AG04450 (cell line): ENCODE data around the gene CDH4. TPM values are rescaled to one million over a fixed set of nuclear protein-coding genes. Genes with fewer than 3 reads are reported as not detected.

ENCODE experiments used
- CTCF ChIA-PET: fragments of 300-600, 350-600 bp; formaldehyde crosslinking; extraction: SDS; loops from one replicate; lab custom pipeline; 2022; ENCODE audit warnings: antibody characterized with exemption, inconsistent platforms; lab: Charles Lee
- POLR2A ChIA-PET: fragments of 350-600 bp; formaldehyde crosslinking; extraction: SDS; loops from one replicate; lab custom pipeline; 2021; ENCODE audit warnings: antibody characterized with exemption, inconsistent platforms; lab: Yijun Ruan, JAX
- DNase-seq: peaks from one replicate; pipeline ENCODE4 v3.0.0-alpha.2; 2011; ENCODE audit warnings: low read depth, low spot score
- H3K27ac ChIP-seq: one replicate; pipeline ENCODE4 v1.5.1; 2012; ENCODE audit warnings: low read depth, low read length, control low read depth
- H3K27me3 ChIP-seq: one replicate; pipeline ENCODE4 v1.6.0; 2012; ENCODE audit warnings: low read length; ENCODE audit not compliant: control insufficient read depth, insufficient read depth
- H3K4me3 ChIP-seq: 2 replicates; pipeline ENCODE4 v1.5.1; 2011; ENCODE audit warnings: mild to moderate bottlenecking, low read depth, low read length, control low read depth
- H3K9me3 ChIP-seq: 2 replicates; pipeline ENCODE4 v1.5.1; 2012; ENCODE audit warnings: low read length; ENCODE audit not compliant: control insufficient read depth, insufficient read depth
- CTCF ChIP-seq: IDR thresholded peaks from 2 replicates; pipeline ENCODE4 v1.5.1; 2011; ENCODE audit warnings: low read depth, low read length, control low read depth, inconsistent platforms
- polyA plus RNA-seq: library from polyadenylated mRNA; depleted of rRNA; stranded (reverse); fragments of >200 nt; gene quantifications from 2 replicates; pipeline ENCODE4 v1.2.3, GENCODE V29; 2011

Gene CDH4
- polyA plus RNA-seq, 1 experiment, result 1.6 TPM

- H3K4me3 ChIP-seq, result no peak overlapping the region
- H3K27me3 ChIP-seq, result no peaks in the 10 kb centered on the region
- TF ChIP-seq CTCF, result no peak
- ChIA-PET CTCF (interaction anchor here (0.8 kb wide), 1 partner anchor 70 kb away, joined by 3 read pairs; no protein-coding TSS in a partner anchor), POLR2A (no interaction called here)
- H3K27ac ChIP-seq, result no peak overlapping the region
- DNase-seq, result no peak
- no peaks in the 10 kb centered on the region; the same call in 1 of the 2 replicates for H3K9me3 ChIP-seq
Measured at GRCh38 chr20:61936701-61937131, 684.7 kb downstream of the CDH4 start.

- Histone ChIP-seq H3K4me3 (no peak overlapping the region), H3K27me3 (no peaks in the 10 kb centered on the region), H3K9me3 (peaks cover 2% of the 10 kb centered on the region; the same call in 1 of the 2 replicates), H3K27ac (no peak overlapping the region)
- ChIA-PET CTCF (interaction anchor here (0.8 kb wide), 1 partner anchor 70 kb away, joined by 3 read pairs; no protein-coding TSS in a partner anchor), POLR2A (no interaction called here)
- TF ChIP-seq CTCF, result no peak
- DNase-seq, result no peak
Measured at GRCh38 chr20:61937146-61937962, 685.3 kb downstream of the CDH4 start.

GRCh38 chr20:61937963-61938838, 686.1 kb downstream of the CDH4 start:
- no peak overlapping the region for H3K27ac ChIP-seq
- TF ChIP-seq CTCF, result no peak
- no peak for DNase-seq
- ChIA-PET CTCF (no interaction called here), POLR2A (no interaction called here)
- H3K4me3 ChIP-seq, result no peak overlapping the region
- no peaks in the 10 kb centered on the region for H3K27me3 ChIP-seq
- peaks cover 7% of the 10 kb centered on the region; the same call in 1 of the 2 replicates for H3K9me3 ChIP-seq

- Histone ChIP-seq H3K27ac (no peak overlapping the region), H3K9me3 (peaks cover 7% of the 10 kb centered on the region; the same call in 1 of the 2 replicates), H3K4me3 (no peak overlapping the region), H3K27me3 (no peaks in the 10 kb centered on the region)
- CTCF ChIA-PET, result no interaction called here
- POLR2A ChIA-PET, result no interaction called here
- TF ChIP-seq CTCF, result no peak
- no peak for DNase-seq
Measured at GRCh38 chr20:61938839-61939690, 687.0 kb downstream of the CDH4 start.
